Measurements from ENCODE around the gene ADAMTS14. TPM values are rescaled to one million over a fixed set of nuclear protein-coding genes. Genes with fewer than 3 reads are reported as not detected.

ADAMTS14 gene
- total and polyA plus RNA-seq, 4 donors = 2.0 to 4.7 (median 3.5) TPM

DNA sequence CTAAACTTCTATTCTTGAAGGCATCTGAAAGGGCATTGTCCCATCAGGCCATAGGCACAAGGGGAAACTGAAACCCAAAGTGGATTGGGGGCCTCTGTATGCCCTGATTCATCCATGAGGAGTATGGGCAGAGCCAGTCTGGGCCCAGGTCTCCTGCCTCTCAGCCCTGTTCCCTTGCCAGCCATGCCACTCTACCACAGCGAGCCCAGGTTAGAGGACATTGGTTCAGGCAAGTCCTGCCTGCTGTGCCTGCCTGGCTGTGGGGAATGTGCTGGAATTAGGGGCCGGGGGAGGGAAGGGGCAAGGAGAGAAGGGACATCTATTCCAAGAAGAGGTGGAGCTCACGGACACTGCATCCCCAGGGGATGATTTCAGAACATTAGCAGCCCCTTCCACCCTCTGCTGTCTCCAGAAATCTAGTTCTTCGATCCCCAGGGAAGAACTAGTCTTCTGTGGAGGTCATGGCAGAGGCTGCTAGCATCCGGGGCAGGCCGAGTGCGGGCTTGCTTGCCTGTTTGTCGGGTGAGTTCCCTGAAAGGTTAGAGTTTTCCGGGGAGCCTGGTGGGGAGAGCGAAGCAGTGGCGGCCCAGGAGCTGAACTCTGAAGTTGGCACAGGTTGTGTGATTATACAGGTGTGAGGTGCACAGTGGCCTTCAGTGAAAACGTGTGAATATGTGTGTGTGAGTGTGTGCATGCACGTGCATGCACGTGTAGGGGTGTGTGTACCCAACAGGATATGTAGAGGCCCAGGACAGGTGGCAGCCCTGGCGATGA is 75.1 kb downstream of the ADAMTS14 start:
- whole genome bisulfite sequencing (ENCODE audit: insufficient coverage) = 86% methylated on average over 14 of the region's 15 CpGs
- H3K9me3 ChIP-seq (ENCODE audit: control insufficient read depth, insufficient read depth, low read length) = no peaks in the 10 kb centered on the region
- peaks cover 14% of the 10 kb centered on the region for H3K4me1 ChIP-seq (ENCODE audit: control insufficient read depth, insufficient read depth, low read length)
- no peaks in the 10 kb centered on the region for H3K36me3 ChIP-seq (ENCODE audit: control insufficient read depth, insufficient read depth, low read length)
- H3K27me3 ChIP-seq (ENCODE audit: control insufficient read depth, insufficient read depth, low read length) = no peaks in the 10 kb centered on the region
- H3K4me3 ChIP-seq (ENCODE audit: low read depth, low read length) = no peak overlapping the region
- no peak for DNase-seq (ENCODE audit: low read depth in 4 of 6, low spot score in 6 of 6)
- H3K27ac ChIP-seq (ENCODE audit: low read depth, low read length) = no peak overlapping the region

DNA sequence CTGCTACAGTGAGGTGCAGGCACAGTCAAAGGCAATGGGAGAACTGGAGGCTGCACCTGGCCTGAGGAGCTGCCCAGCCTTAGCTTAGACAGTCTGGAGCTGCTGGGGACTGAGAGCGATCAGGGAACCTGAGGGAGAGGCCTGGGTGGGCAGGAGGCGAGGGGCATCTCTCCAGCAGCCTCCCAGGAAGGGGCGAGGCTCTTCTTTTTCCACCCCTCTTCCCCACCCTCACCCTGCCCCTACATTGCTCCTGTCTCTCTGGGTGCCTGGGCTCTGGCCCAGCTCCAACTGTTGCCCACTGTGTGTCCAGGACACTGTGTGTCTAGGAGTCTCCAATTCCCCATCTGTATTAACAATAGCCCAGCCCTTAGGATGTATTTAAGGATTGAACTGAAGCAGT is 76.0 kb downstream of the ADAMTS14 start:
- WGBS (ENCODE audit: insufficient coverage) = no CpG with 5 or more reads among the region's 3 CpGs
- Histone ChIP-seq H3K27me3 (ENCODE audit: control insufficient read depth, insufficient read depth, low read length) (no peaks in the 10 kb centered on the region), H3K4me1 (ENCODE audit: control insufficient read depth, insufficient read depth, low read length) (peaks cover 9% of the 10 kb centered on the region), H3K27ac (ENCODE audit: low read depth, low read length) (no peak overlapping the region), H3K4me3 (ENCODE audit: low read depth, low read length) (no peak overlapping the region), H3K9me3 (ENCODE audit: control insufficient read depth, insufficient read depth, low read length) (no peaks in the 10 kb centered on the region), H3K36me3 (ENCODE audit: control insufficient read depth, insufficient read depth, low read length) (no peaks in the 10 kb centered on the region)
- no peak for DNase-seq (ENCODE audit: low read depth in 4 of 6, low spot score in 6 of 6)

DNA sequence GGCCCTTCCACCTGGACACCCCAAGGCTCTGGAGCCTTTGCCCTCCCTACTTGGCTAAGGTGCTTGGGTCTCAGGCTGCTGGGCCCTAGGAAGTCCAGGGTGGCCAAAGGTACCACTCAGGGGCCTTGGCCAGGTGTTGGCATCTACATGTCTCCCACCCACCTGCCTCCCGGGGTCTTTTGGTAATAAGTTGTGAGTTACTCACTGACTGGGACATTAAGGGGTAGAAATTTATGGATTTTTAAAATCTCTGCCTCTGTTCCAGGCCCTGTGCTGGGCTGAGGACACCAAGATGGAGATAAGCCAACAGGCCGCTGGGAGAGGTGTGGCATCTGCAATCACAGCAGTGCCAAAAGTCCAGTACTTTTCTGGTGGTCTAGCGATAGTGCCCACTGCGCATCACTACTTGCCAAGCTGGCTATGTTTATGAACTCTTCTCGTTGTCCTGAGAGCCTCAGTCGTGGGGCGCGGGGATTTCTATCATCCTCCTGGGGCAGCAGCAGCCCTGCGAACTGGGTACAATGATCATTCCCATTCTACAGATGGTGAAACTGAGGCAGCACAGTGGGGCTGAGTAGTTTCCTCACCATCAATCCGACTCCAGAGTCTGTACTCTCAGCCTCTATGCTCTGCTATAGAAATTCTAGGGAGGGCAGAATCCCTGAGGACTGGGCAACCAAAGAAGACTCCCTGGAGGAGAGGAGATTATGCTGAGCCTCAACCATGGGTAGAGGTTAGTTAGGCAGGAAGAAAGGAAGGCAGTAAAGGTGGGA is 76.7 kb downstream of the ADAMTS14 start:
- no peak for DNase-seq (ENCODE audit: low read depth in 4 of 6, low spot score in 6 of 6)
- no peaks in the 10 kb centered on the region for H3K36me3 ChIP-seq (ENCODE audit: control insufficient read depth, insufficient read depth, low read length)
- H3K4me3 ChIP-seq (ENCODE audit: low read depth, low read length) = no peak overlapping the region
- WGBS (ENCODE audit: insufficient coverage) = 93% methylated on average over 7 of the region's 10 CpGs
- H3K27me3 ChIP-seq (ENCODE audit: control insufficient read depth, insufficient read depth, low read length) = no peaks in the 10 kb centered on the region
- H3K27ac ChIP-seq (ENCODE audit: low read depth, low read length) = no peak overlapping the region
- H3K4me1 ChIP-seq (ENCODE audit: control insufficient read depth, insufficient read depth, low read length) = peaks cover 2% of the 10 kb centered on the region
- H3K9me3 ChIP-seq (ENCODE audit: control insufficient read depth, insufficient read depth, low read length) = no peaks in the 10 kb centered on the region

DNA sequence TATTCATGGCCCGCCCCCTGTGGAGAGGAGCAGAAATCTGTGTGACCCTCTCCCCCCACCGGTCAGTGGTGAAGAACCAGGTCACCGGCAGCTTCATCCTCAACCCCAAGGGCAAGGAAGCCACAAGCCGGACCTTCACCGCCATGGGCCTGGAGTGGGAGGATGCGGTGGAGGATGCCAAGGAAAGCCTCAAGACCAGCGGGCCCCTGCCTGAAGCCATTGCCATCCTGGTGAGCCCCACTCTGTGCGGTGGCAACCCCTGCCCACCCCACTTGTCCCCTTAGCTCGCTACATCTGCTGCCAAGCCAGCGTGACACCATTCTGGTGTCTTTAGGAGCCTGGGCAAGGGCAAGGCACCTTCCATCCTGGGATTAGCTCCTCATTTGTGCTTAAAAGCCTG is 77.5 kb downstream of the ADAMTS14 start:
- H3K27ac ChIP-seq (ENCODE audit: low read depth, low read length) = no peak overlapping the region
- H3K4me3 ChIP-seq (ENCODE audit: low read depth, low read length) = no peak overlapping the region
- H3K4me1 ChIP-seq (ENCODE audit: control insufficient read depth, insufficient read depth, low read length) = peaks cover 6% of the 10 kb centered on the region
- WGBS (ENCODE audit: insufficient coverage) = 100% methylated on average over 10 of the region's 10 CpGs
- H3K9me3 ChIP-seq (ENCODE audit: control insufficient read depth, insufficient read depth, low read length) = no peaks in the 10 kb centered on the region
- no peaks in the 10 kb centered on the region for H3K27me3 ChIP-seq (ENCODE audit: control insufficient read depth, insufficient read depth, low read length)
- DNase-seq (ENCODE audit: low read depth in 4 of 6, low spot score in 6 of 6) = no peak
- no peaks in the 10 kb centered on the region for H3K36me3 ChIP-seq (ENCODE audit: control insufficient read depth, insufficient read depth, low read length)

DNA sequence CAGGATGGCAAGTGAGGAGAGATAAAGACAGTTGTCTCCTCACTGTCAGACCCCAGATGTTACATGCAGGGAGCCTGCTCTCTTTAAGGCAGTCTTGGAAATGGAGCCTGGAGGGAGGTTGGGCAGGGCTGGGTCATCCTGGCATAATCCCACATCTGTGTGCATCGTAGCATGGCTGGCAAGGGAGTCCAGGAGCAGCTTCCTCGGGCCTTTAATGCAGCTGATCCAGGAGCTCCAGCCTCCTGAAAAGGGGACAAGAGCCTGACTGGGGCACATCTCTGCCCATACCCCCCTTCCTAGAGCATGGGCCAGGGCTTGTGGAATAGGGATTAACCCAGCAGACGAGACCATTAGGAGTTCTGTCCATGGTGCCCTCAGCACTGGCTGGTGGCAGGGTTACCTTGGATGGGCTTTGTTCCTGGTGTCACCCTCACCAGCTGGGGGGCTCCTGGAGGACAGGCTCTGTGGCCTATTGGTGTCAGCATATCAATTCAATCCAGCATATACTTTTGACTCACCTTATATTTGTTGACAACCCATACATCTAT is 77.9 kb downstream of the ADAMTS14 start:
- no peak overlapping the region for H3K27ac ChIP-seq (ENCODE audit: low read depth, low read length)
- H3K4me3 ChIP-seq (ENCODE audit: low read depth, low read length) = no peak overlapping the region
- no peaks in the 10 kb centered on the region for H3K36me3 ChIP-seq (ENCODE audit: control insufficient read depth, insufficient read depth, low read length)
- no peaks in the 10 kb centered on the region for H3K9me3 ChIP-seq (ENCODE audit: control insufficient read depth, insufficient read depth, low read length)
- H3K27me3 ChIP-seq (ENCODE audit: control insufficient read depth, insufficient read depth, low read length) = no peaks in the 10 kb centered on the region
- WGBS (ENCODE audit: insufficient coverage) = 59% methylated on average over 3 of the region's 3 CpGs
- H3K4me1 ChIP-seq (ENCODE audit: control insufficient read depth, insufficient read depth, low read length) = peaks cover 7% of the 10 kb centered on the region
- no peak for DNase-seq (ENCODE audit: low read depth in 4 of 6, low spot score in 6 of 6)

DNA sequence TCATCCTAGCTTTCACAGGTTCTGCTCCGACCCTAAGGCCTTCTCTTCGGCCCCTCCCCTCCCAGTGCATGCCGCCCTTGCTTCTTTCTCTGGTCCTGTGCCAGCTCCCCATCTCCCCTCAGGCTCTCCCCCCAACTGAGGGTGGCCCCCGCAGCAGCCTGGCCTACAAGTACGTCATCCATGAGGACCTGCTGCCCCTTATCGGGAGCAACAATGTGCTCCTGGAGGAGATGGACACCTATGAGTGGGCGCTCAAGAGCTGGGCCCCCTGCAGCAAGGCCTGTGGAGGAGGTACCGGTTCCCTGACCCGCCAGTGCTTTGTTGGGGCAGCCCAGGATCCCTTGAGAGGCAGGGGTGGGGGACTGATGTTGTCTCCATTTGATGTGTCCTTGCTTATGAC is 79.0 kb downstream of the ADAMTS14 start:
- Histone ChIP-seq H3K27me3 (ENCODE audit: control insufficient read depth, insufficient read depth, low read length) (no peaks in the 10 kb centered on the region), H3K36me3 (ENCODE audit: control insufficient read depth, insufficient read depth, low read length) (no peaks in the 10 kb centered on the region), H3K4me1 (ENCODE audit: control insufficient read depth, insufficient read depth, low read length) (peaks cover 7% of the 10 kb centered on the region), H3K4me3 (ENCODE audit: low read depth, low read length) (no peak overlapping the region), H3K27ac (ENCODE audit: low read depth, low read length) (no peak overlapping the region), H3K9me3 (ENCODE audit: control insufficient read depth, insufficient read depth, low read length) (no peaks in the 10 kb centered on the region)
- 93% methylated on average over 9 of the region's 9 CpGs for WGBS (ENCODE audit: insufficient coverage)
- DNase-seq (ENCODE audit: low read depth in 4 of 6, low spot score in 6 of 6) = no peak

DNA sequence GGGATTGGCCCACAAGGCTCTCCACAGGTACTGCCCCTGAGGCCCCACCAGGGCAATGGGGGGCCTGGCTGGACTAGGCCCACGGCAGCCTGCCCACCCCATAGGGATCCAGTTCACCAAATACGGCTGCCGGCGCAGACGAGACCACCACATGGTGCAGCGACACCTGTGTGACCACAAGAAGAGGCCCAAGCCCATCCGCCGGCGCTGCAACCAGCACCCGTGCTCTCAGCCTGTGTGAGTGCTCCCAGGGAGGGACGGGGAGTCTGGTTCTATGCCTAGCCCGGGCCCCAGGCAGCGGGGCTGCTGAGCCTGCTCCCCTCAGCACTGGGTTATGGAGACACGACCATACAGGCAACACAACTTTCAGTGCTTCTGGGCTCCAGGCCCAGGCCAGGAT is 79.7 kb downstream of the ADAMTS14 start:
- DNase-seq (ENCODE audit: low read depth in 4 of 6, low spot score in 6 of 6) = no peak
- Histone ChIP-seq H3K27ac (ENCODE audit: low read depth, low read length) (no peak overlapping the region), H3K36me3 (ENCODE audit: control insufficient read depth, insufficient read depth, low read length) (no peaks in the 10 kb centered on the region), H3K4me3 (ENCODE audit: low read depth, low read length) (no peak overlapping the region), H3K9me3 (ENCODE audit: control insufficient read depth, insufficient read depth, low read length) (no peaks in the 10 kb centered on the region), H3K27me3 (ENCODE audit: control insufficient read depth, insufficient read depth, low read length) (no peaks in the 10 kb centered on the region), H3K4me1 (ENCODE audit: control insufficient read depth, insufficient read depth, low read length) (peaks cover 7% of the 10 kb centered on the region)
- 94% methylated on average over 14 of the region's 14 CpGs for WGBS (ENCODE audit: insufficient coverage)

DNA sequence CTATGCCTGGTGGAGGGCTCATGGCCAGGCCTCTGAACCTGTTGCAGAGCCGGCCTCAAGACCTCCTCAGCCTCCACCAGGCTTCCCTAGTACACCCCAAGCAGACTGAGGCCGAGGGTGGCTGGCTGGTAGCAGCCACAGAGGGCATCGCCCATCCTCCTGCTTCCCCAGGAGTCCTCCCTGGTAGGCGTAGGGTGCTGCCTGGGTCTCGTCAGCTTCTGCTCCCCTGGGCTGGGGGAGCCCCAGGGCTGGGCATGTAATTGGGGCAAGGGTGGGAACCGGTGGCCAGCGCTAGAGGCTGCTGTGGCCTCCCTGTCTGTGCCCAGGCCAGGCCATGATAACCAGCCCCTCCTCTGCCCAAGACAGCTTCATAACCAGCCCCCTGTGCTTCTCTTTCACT is 80.3 kb downstream of the ADAMTS14 start:
- 94% methylated on average over 3 of the region's 7 CpGs for WGBS (ENCODE audit: insufficient coverage)
- no peaks in the 10 kb centered on the region for H3K27me3 ChIP-seq (ENCODE audit: control insufficient read depth, insufficient read depth, low read length)
- DNase-seq (ENCODE audit: low read depth in 4 of 6, low spot score in 6 of 6) = no peak

DNA sequence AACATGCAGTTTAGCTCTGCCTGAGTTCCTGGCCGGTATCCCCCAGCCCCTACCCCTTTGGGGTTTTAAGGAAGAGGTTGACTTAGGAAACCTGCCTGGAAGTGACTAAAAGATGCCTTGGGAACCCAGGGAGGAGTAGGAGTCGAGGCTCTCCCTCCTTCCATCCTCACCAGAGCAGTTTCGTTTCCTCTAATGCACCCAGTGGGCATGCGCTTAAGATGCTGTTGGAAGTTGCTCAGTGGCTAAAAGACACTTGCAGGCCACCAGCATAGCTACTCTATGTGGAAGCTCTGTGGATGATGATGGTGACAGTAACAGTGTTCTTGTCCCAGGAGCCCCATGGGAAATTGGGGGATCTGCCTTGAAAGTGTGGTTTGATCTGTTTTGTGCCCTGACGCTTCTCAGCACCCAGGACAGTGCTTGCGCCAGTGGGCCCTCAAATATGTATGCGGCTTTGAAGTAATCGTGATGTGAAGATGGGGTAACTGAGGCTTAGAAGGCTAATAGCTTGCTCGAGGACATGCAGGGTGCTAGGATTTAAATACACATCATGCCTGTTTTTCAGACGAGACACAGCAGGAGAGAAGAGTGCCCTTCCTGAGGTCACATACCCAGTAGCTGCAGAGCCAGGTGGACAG is 80.8 kb downstream of the ADAMTS14 start:
- WGBS (ENCODE audit: insufficient coverage) = 79% methylated on average over 6 of the region's 10 CpGs
- DNase-seq (ENCODE audit: low read depth in 4 of 6, low spot score in 6 of 6) = no peak

More for the DNA sequence above, 80.3 kb downstream of the ADAMTS14 start:
- Histone ChIP-seq H3K4me3 (ENCODE audit: low read depth, low read length) (no peak overlapping the region), H3K9me3 (ENCODE audit: control insufficient read depth, insufficient read depth, low read length) (no peaks in the 10 kb centered on the region), H3K27ac (ENCODE audit: low read depth, low read length) (no peak overlapping the region), H3K4me1 (ENCODE audit: control insufficient read depth, insufficient read depth, low read length) (peaks cover 7% of the 10 kb centered on the region), H3K36me3 (ENCODE audit: control insufficient read depth, insufficient read depth, low read length) (no peaks in the 10 kb centered on the region)

More for the DNA sequence above, 80.8 kb downstream of the ADAMTS14 start:
- H3K36me3 ChIP-seq (ENCODE audit: control insufficient read depth, insufficient read depth, low read length) = peaks cover 2% of the 10 kb centered on the region
- no peaks in the 10 kb centered on the region for H3K27me3 ChIP-seq (ENCODE audit: control insufficient read depth, insufficient read depth, low read length)
- H3K4me1 ChIP-seq (ENCODE audit: control insufficient read depth, insufficient read depth, low read length) = peaks cover 7% of the 10 kb centered on the region
- no peaks in the 10 kb centered on the region for H3K9me3 ChIP-seq (ENCODE audit: control insufficient read depth, insufficient read depth, low read length)
- no peak overlapping the region for H3K4me3 ChIP-seq (ENCODE audit: low read depth, low read length)
- no peak overlapping the region for H3K27ac ChIP-seq (ENCODE audit: low read depth, low read length)

Data from spinal cord (tissue), 10 donors.